Astrocyte (in vitro differentiated cells and primary cell): Measurements from ENCODE around the gene ZBTB46. TPM values are rescaled to one million over a fixed set of nuclear protein-coding genes. Genes with fewer than 3 reads are reported as not detected.
"Not testable (repeated sequence)": the region's sequence is repeated elsewhere in the genome, so short reads cannot be mapped to it uniquely, and the experiment has no call there.

Experiments
- DNase-seq: peaks from one replicate; pipeline ENCODE4 v3.0.0-alpha.2; 2010; ENCODE audit warnings: low read depth
- FAIRE-seq: peaks from 2 replicates; lab custom pipeline; 2011; peaks lifted over from hg19 to GRCh38; lab: Jason Lieb, UNC
- H2AFZ ChIP-seq: 2 replicates; pipeline ENCODE4 v1.6.0; 2012; ENCODE audit warnings: low read depth, low read length, inconsistent platforms
- H3K27ac ChIP-seq: 2 replicates; pipeline ENCODE4 v1.5.1; 2011; ENCODE audit warnings: low read depth, low read length, inconsistent platforms
- H3K27me3 ChIP-seq: 2 replicates; pipeline ENCODE4 v1.6.0; 2011; ENCODE audit warnings: low read length, inconsistent platforms; ENCODE audit not compliant: insufficient read depth
- H3K36me3 ChIP-seq: 2 replicates; pipeline ENCODE4 v1.5.1; 2011; ENCODE audit warnings: low read length, inconsistent platforms; ENCODE audit not compliant: insufficient read depth
- H3K4me1 ChIP-seq: 2 replicates; pipeline ENCODE4 v1.5.1; 2011; ENCODE audit warnings: low read length, inconsistent platforms; ENCODE audit not compliant: insufficient read depth
- H3K4me2 ChIP-seq: 2 replicates; pipeline ENCODE4 v1.6.0; 2012; ENCODE audit warnings: low read length, inconsistent platforms
- H3K4me3 ChIP-seq: 2 replicates; pipeline ENCODE4 v1.5.1; 2011; ENCODE audit warnings: low read depth, mild to moderate bottlenecking, low read length, inconsistent platforms; ENCODE audit not compliant: insufficient read depth
- H3K79me2 ChIP-seq: 2 replicates; pipeline ENCODE4 v1.6.0; 2012; ENCODE audit warnings: mild to moderate bottlenecking, low read length, inconsistent platforms; ENCODE audit not compliant: insufficient read depth
- H3K9ac ChIP-seq: 2 replicates; pipeline ENCODE4 v1.6.0; 2012; ENCODE audit warnings: mild to moderate bottlenecking, low read length, inconsistent platforms
- H3K9me3 ChIP-seq: 2 replicates; pipeline ENCODE4 v1.5.1; 2012; ENCODE audit warnings: low read depth, mild to moderate bottlenecking, low read length, inconsistent platforms; ENCODE audit not compliant: insufficient read depth
- H4K20me1 ChIP-seq: 2 replicates; pipeline ENCODE4 v1.6.0; 2012; ENCODE audit warnings: low read length, inconsistent platforms; ENCODE audit not compliant: insufficient read depth
- H3K27ac Mint-ChIP-seq: one replicate; pipeline ENCODE4 v1.8.0; 2021; ENCODE audit warnings: mild to moderate bottlenecking, mixed read lengths; ENCODE audit not compliant: unreplicated experiment
- H3K27me3 Mint-ChIP-seq: one replicate; pipeline ENCODE4 v1.8.0; 2021; ENCODE audit warnings: low read depth, mixed read lengths; ENCODE audit not compliant: unreplicated experiment
- H3K36me3 Mint-ChIP-seq: one replicate; pipeline ENCODE4 v1.8.0; 2021; ENCODE audit warnings: low read depth, mixed read lengths; ENCODE audit not compliant: unreplicated experiment
- H3K4me1 Mint-ChIP-seq: one replicate; pipeline ENCODE4 v1.8.0; 2021; ENCODE audit warnings: low read depth, mixed read lengths; ENCODE audit not compliant: unreplicated experiment
- H3K4me3 Mint-ChIP-seq: one replicate; pipeline ENCODE4 v1.8.0; 2021; ENCODE audit warnings: mild to moderate bottlenecking, moderate library complexity, mixed read lengths; ENCODE audit not compliant: unreplicated experiment
- H3K9me3 Mint-ChIP-seq: one replicate; pipeline ENCODE4 v1.8.0; 2021; ENCODE audit warnings: mild to moderate bottlenecking, mixed read lengths; ENCODE audit not compliant: unreplicated experiment
- EZH2 ChIP-seq: IDR thresholded peaks from 2 replicates; pipeline ENCODE4 v1.6.1; 2012; ENCODE audit warnings: mild to moderate bottlenecking, low read length, inconsistent platforms; ENCODE audit not compliant: insufficient read depth
- total RNA-seq: library from RNA; stranded (reverse); gene quantifications from 2 replicates; pipeline ENCODE4 v1.2.1, GENCODE V29; 2021
- TF ChIP-seq, protein P1 (sequence below): IDR thresholded peaks from 2 replicates; pipeline ENCODE4 v1.5.1; 2011; ENCODE audit warnings: low read depth, mild to moderate bottlenecking, inconsistent platforms, low read length, moderate library complexity; ENCODE audit not compliant: insufficient read depth

Gene ZBTB46
- total RNA-seq, 1 donor from 2014 or later, result 13.9 TPM

DNA sequence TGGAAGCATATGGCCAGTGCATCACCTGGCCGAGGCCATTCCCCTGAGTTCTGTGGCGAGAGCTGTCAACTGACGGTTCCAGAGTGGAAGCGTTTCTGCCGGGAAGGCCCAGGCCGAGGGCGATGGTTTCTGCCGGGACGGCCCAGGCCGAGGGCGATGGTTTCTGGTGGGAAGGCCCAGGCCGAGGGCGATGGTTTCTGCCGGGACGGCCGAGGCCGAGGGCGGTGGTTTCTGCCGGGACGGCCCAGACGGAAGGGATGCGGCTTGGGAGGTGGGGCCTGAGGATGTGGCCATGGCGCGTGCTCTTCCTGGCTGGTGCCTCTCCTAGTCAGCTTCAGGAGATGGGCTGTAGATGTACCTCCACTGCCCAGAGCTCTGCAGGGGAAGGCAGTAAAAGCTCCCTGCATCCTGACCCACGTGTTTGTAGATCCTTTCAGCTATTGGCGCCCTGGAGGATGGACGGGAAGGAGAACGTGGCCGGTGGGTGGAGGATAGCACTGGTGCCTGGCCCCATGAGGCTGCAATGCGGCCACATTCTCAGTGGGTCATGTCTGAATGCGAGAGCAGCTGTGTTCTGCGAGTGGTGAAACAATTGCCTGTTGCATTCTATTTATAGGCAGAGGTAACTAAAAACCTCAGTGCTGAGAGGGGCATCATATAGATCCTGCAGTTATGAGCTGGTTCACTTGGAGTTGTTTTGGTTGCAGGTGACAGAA, 46.8 kb upstream of the ZBTB46 start:
- no peaks in the 10 kb centered on the region for H3K9me3 ChIP-seq
- Mint-ChIP-seq H3K4me3 (peak overlapping the region; percentile 50), H3K9me3 (no peaks in the 10 kb centered on the region), H3K36me3 (peaks cover 13% of the 10 kb centered on the region), H3K4me1 (peaks cover 5% of the 10 kb centered on the region), H3K27me3 (no peaks in the 10 kb centered on the region), H3K27ac (peak overlapping the region; percentile 26)
- peaks cover 9% of the 10 kb centered on the region for H3K4me1 ChIP-seq
- H3K4me3 ChIP-seq, result no peak overlapping the region
- no peak overlapping the region for H3K9ac ChIP-seq
- H4K20me1 ChIP-seq, result peaks cover 76% of the 10 kb centered on the region
- H3K27me3 ChIP-seq, result no peaks in the 10 kb centered on the region
- FAIRE-seq (no peak), DNase-seq (no peak)
- peaks cover 70% of the 10 kb centered on the region for H3K79me2 ChIP-seq
- H3K4me2 ChIP-seq, result no peak overlapping the region
- H2AFZ ChIP-seq, result no peak overlapping the region
- peaks cover 24% of the 10 kb centered on the region for H3K36me3 ChIP-seq
- no peak overlapping the region for H3K27ac ChIP-seq
- TF ChIP-seq, protein P1, sequence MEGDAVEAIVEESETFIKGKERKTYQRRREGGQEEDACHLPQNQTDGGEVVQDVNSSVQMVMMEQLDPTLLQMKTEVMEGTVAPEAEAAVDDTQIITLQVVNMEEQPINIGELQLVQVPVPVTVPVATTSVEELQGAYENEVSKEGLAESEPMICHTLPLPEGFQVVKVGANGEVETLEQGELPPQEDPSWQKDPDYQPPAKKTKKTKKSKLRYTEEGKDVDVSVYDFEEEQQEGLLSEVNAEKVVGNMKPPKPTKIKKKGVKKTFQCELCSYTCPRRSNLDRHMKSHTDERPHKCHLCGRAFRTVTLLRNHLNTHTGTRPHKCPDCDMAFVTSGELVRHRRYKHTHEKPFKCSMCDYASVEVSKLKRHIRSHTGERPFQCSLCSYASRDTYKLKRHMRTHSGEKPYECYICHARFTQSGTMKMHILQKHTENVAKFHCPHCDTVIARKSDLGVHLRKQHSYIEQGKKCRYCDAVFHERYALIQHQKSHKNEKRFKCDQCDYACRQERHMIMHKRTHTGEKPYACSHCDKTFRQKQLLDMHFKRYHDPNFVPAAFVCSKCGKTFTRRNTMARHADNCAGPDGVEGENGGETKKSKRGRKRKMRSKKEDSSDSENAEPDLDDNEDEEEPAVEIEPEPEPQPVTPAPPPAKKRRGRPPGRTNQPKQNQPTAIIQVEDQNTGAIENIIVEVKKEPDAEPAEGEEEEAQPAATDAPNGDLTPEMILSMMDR, result no peak
- no peak for TF ChIP-seq EZH2

DNA sequence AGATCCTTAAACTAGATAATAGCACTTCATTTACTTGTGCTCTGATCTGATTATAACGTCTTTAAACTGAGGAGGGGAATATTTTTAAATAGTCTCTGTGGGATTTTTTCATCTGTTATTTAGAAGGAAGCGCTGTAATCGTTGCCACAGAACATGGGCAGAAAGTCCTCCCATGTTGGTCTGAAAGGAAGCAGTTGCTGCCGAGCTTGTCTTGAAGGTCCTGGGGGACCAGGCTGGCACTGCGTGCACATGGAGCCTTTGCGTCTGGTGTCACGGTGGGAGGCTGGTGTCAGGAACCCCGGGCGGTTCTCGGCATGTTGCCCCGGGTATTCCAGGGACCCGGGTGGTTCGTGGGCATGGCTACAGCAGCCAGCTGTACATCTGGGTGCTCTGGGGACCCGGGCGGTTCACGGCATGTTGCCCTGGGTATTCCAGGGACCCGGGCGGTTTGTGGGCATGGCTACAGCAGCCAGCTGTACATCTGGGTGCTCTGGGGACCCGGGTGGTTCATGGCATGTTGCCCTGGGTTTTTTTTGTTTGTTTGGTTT, 45.5 kb upstream of the ZBTB46 start:
- Histone ChIP-seq H3K4me3 (no peak overlapping the region), H3K4me1 (peaks cover 11% of the 10 kb centered on the region), H2AFZ (no peak overlapping the region), H3K4me2 (no peak overlapping the region), H3K79me2 (peaks cover 64% of the 10 kb centered on the region), H3K9me3 (no peaks in the 10 kb centered on the region), H3K36me3 (peaks cover 28% of the 10 kb centered on the region), H3K27me3 (no peaks in the 10 kb centered on the region), H4K20me1 (peaks cover 70% of the 10 kb centered on the region), H3K27ac (no peak overlapping the region), H3K9ac (no peak overlapping the region)
- Mint-ChIP-seq H3K27me3 (no peaks in the 10 kb centered on the region), H3K4me3 (no peak overlapping the region), H3K36me3 (peaks cover 20% of the 10 kb centered on the region), H3K9me3 (no peaks in the 10 kb centered on the region), H3K27ac (peak overlapping the region; percentile 56), H3K4me1 (peaks cover 5% of the 10 kb centered on the region)
- DNase-seq, result no peak
- no peak for FAIRE-seq
- no peak for TF ChIP-seq EZH2
- TF ChIP-seq, protein P1, result no peak

DNA sequence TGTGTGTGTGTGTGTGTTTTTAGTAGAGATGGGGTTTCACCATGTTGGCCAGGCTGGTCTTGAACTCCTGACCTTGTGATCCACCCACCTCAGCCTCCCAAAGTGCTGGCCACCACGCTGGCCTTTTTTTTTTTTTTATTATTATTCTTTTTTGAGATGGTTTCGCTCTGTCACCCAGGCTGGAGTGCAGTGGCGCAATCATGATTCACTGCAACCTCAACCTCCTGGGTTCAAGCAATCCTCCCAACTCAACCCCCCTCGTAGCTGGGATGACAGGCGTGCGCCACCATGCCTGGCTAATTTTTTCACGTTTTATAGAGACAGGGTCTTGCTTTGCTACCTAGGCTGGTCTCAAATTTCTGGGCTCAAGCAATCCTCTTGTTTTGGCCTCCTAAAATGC, 43.2 kb upstream of the ZBTB46 start:
- not testable (repeated sequence) for H3K9ac ChIP-seq, H3K27ac ChIP-seq, DNase-seq, FAIRE-seq, H3K4me2 ChIP-seq, H3K4me1 Mint-ChIP-seq, H2AFZ ChIP-seq, H3K9me3 Mint-ChIP-seq, H3K4me3 ChIP-seq, H3K27me3 ChIP-seq, H3K27ac Mint-ChIP-seq, H3K27me3 Mint-ChIP-seq, H3K9me3 ChIP-seq, H3K4me3 Mint-ChIP-seq
- Histone ChIP-seq H3K4me1 (peaks cover 11% of the 10 kb centered on the region), H4K20me1 (peaks cover 68% of the 10 kb centered on the region), H3K79me2 (peaks cover 68% of the 10 kb centered on the region), H3K36me3 (peaks cover 39% of the 10 kb centered on the region)
- H3K36me3 Mint-ChIP-seq, result peaks cover 22% of the 10 kb centered on the region
